ENCODE data around the gene CENPW. TPM values are rescaled to one million over a fixed set of nuclear protein-coding genes. Genes with fewer than 3 reads are reported as not detected.

CENPW gene
- total RNA-seq, 2 experiments from 2014 or later: 1.0 to 1.1 TPM

DNA sequence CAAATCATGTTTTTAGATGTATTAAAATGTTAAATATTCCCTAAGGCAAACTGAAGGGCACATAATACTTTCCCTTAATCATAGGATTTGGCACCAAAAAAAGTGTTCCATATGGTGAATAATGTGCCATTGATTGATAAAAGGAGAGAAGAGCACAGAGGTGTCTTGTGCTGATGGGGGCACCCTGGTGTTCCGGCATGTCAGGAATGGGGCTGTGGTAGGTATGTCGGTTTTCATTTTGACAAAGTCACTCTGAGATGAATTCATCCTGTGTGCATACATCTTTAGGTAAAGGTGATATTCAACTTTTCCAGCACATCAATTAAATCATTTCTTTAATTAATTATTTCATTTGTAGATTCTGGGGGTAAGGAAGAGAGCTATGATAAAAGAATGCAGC, 36.8 kb downstream of the CENPW start:
- no peaks in the 10 kb centered on the region for H3K4me1 Mint-ChIP-seq (ENCODE audit: low read depth)
- H3K9me3 Mint-ChIP-seq: no peaks in the 10 kb centered on the region
- Histone ChIP-seq H3K36me3 (ENCODE audit: insufficient read depth, low read length) (no peaks in the 10 kb centered on the region), H3K27me3 (ENCODE audit: control insufficient read depth in 1 of 2, insufficient read depth in 2 of 2, low read length in 2 of 2) (no peaks in the 10 kb centered on the region), H3K4me1 (ENCODE audit: insufficient read depth, low read length) (no peaks in the 10 kb centered on the region), H3K4me3 (ENCODE audit: low read length) (no peak overlapping the region), H3K27ac (ENCODE audit: low read depth in 1 of 2, low read length in 2 of 2) (no peak overlapping the region), H3K9me3 (ENCODE audit: control insufficient read depth in 1 of 2, insufficient read depth in 1 of 2, low read length in 2 of 2) (peaks cover 0 to 4% of the 10 kb centered on the region in 2 experiments)
- TF ChIP-seq CTCF (IDR thresholded peaks at IDR 0.05): no peak
- POLR2A ChIA-PET: no interaction called here
- no peak overlapping the region for H3K27ac Mint-ChIP-seq
- H3K4me3 Mint-ChIP-seq: no peak overlapping the region
- H3K36me3 Mint-ChIP-seq (ENCODE audit: low read depth): no peaks in the 10 kb centered on the region
- no peak for ATAC-seq (ENCODE audit: poor library complexity)
- CTCF ChIA-PET: no interaction called here
- no peaks in the 10 kb centered on the region for H3K27me3 Mint-ChIP-seq
- intact Hi-C loops (cut with DNase I, micrococcal nuclease): no loop called here
- no peak for DNase-seq

GRCh38 chr6:126377594-126378153, 37.8 kb downstream of the CENPW start:
- no peaks in the 10 kb centered on the region for H3K36me3 Mint-ChIP-seq (ENCODE audit: low read depth)
- H3K9me3 ChIP-seq (ENCODE audit: control insufficient read depth in 1 of 2, insufficient read depth in 1 of 2, low read length in 2 of 2): peaks cover 0 to 9% of the 10 kb centered on the region in 2 experiments
- CTCF ChIA-PET: no interaction called here

DNA sequence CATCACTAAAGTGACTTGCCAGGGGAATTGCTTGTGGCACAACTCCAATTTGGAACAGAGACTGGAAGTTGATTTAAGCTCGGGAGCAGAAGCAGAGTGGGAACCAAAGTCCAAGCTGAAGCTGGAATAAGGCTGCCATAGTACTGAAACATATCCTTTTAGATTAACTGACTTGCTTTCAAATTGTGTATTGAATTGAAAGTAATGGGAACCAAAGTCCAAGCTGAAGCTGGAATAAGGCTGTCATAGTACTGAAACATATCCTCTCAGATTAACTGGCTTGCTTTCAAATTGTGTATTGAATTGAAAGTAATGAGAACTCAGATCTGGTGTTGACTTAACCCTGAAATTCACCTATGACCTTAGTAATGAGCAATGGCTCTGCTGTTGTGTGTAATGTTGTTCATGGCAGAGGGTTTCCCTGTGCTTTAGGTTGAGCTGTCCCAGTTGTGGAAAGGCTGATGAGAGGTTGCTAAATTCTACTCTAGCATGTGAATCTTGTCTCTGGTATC, 40.2 kb downstream of the CENPW start:
- Histone ChIP-seq H3K4me1 (ENCODE audit: insufficient read depth, low read length) (no peaks in the 10 kb centered on the region), H3K4me3 (ENCODE audit: low read length) (no peak overlapping the region), H3K27me3 (ENCODE audit: control insufficient read depth in 1 of 2, insufficient read depth in 2 of 2, low read length in 2 of 2) (no peaks in the 10 kb centered on the region), H3K27ac (ENCODE audit: low read depth in 1 of 2, low read length in 2 of 2) (no peak overlapping the region), H3K36me3 (ENCODE audit: insufficient read depth, low read length) (no peaks in the 10 kb centered on the region), H3K9me3 (ENCODE audit: control insufficient read depth in 1 of 2, insufficient read depth in 1 of 2, low read length in 2 of 2) (peaks cover 0 to 9% of the 10 kb centered on the region in 2 experiments)
- intact Hi-C loops (cut with DNase I, micrococcal nuclease): no loop called here
- POLR2A ChIA-PET: no interaction called here
- TF ChIP-seq CTCF (IDR thresholded peaks at IDR 0.05): no peak
- no peaks in the 10 kb centered on the region for H3K4me1 Mint-ChIP-seq (ENCODE audit: low read depth)
- ATAC-seq (ENCODE audit: poor library complexity): no peak
- H3K4me3 Mint-ChIP-seq: no peak overlapping the region
- H3K9me3 Mint-ChIP-seq: peaks cover 10% of the 10 kb centered on the region
- H3K36me3 Mint-ChIP-seq (ENCODE audit: low read depth): no peaks in the 10 kb centered on the region
- H3K27me3 Mint-ChIP-seq: no peaks in the 10 kb centered on the region
- no peak overlapping the region for H3K27ac Mint-ChIP-seq
- no peak for DNase-seq
- CTCF ChIA-PET: no interaction called here

More at GRCh38 chr6:126377594-126378153, 37.8 kb downstream of the CENPW start:
- Mint-ChIP-seq H3K4me3 (no peak overlapping the region), H3K4me1 (ENCODE audit: low read depth) (no peaks in the 10 kb centered on the region), H3K27me3 (no peaks in the 10 kb centered on the region), H3K9me3 (no peaks in the 10 kb centered on the region), H3K27ac (no peak overlapping the region)
- no peak for TF ChIP-seq CTCF (IDR thresholded peaks at IDR 0.05)
- intact Hi-C loops (cut with DNase I, micrococcal nuclease): no loop called here
- H3K27me3 ChIP-seq (ENCODE audit: control insufficient read depth in 1 of 2, insufficient read depth in 2 of 2, low read length in 2 of 2): no peaks in the 10 kb centered on the region
- no peaks in the 10 kb centered on the region for H3K36me3 ChIP-seq (ENCODE audit: insufficient read depth, low read length)
- ATAC-seq (ENCODE audit: poor library complexity) (no peak), DNase-seq (no peak)
- POLR2A ChIA-PET: no interaction called here
- no peak overlapping the region for H3K27ac ChIP-seq (ENCODE audit: low read depth in 1 of 2, low read length in 2 of 2)
- H3K4me1 ChIP-seq (ENCODE audit: insufficient read depth, low read length): no peaks in the 10 kb centered on the region
- H3K4me3 ChIP-seq (ENCODE audit: low read length): no peak overlapping the region

Measured in CD4-positive, alpha-beta T cell (primary cell).